Choroid plexus epithelial cell (primary cell): ENCODE results near the gene MARCHF4.

Experiments
- DNase-seq: peaks from one replicate; pipeline ENCODE4 v3.0.0-alpha.2; 2010; ENCODE audit warnings: low read depth
- H3K4me3 ChIP-seq: 2 replicates; pipeline ENCODE4 v1.5.1; 2011; ENCODE audit warnings: low read depth, mild to moderate bottlenecking, control low read depth, low read length, moderate library complexity
- CTCF ChIP-seq: conservative IDR thresholded peaks from 2 replicates; pipeline ENCODE4 v1.5.1; 2011; ENCODE audit warnings: low read depth, mild to moderate bottlenecking, control low read depth, inconsistent platforms, low read length, moderate library complexity

Gene MARCHF4

GRCh38 chr2:216405588-216405987 lies 33.3 kb upstream of the MARCHF4 start:
- DNase-seq, result no peak
- no peak overlapping the region for H3K4me3 ChIP-seq
- no peak for TF ChIP-seq CTCF

GRCh38 chr2:216404010-216404618 lies 31.8 kb upstream of the MARCHF4 start:
- peak; percentile 90 for TF ChIP-seq CTCF
- no peak overlapping the region for H3K4me3 ChIP-seq
- peak; percentile 62 for DNase-seq

DNA sequence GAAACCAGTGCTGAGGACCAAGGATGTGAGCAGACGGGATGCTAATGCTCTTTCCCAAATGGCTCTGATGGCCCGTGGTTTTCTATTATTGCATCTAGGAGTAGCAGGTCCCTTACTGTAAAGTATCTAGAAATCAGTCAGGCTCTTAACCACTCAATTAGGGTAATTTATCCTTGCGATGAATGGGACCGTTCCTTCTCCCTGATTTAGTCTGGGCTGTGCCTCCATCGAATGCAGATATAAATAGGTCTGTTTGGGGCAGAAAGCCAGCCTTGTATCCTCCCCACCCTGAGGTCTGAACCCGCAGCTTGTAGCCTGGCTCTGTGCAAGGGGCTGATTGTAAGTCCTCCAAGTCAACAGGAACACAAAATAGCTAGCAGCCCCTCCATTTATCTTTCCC lies 30.5 kb upstream of the MARCHF4 start:
- no peak overlapping the region for H3K4me3 ChIP-seq
- no peak for DNase-seq
- no peak for TF ChIP-seq CTCF

DNA sequence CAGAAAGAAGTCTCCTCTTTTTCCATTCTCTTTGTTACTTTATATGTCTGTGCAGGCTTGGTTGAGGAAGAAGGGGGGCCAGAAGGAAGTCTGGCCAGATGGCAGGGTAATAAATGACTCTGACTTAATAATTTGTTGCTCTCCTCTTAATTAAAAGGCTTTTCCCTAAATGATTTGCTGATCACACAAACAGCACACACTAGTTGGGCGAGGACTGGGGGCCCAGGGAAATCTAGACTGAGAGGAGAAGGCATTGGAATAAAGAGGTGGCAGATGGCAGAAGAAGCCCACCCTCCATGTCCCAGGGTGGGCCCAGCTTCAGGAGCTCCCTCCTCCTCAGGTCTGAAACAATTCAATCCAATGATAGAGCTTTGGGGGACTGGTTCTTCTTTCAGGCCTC lies 27.3 kb upstream of the MARCHF4 start:
- no peak for DNase-seq
- no peak overlapping the region for H3K4me3 ChIP-seq
- TF ChIP-seq CTCF, result no peak

DNA sequence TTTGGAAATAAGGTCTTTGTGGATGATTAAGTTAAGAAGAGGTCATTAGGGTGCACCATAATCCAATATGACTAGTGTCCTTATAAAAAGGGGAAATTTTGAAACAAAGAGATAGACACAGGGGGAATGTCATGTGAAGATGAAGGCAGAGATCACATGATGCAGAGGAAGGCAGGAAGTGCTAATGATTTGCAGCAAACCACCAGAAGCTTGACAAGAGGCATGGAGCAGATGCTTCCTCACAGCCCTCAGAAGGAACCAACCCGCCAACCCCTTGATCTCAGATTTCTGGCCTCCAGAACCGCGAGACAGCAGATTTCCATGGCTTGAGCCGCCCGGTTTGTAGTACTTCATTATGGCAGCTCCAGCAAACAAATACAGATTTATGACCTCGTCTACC lies 22.6 kb upstream of the MARCHF4 start:
- no peak for TF ChIP-seq CTCF
- DNase-seq, result no peak
- no peak overlapping the region for H3K4me3 ChIP-seq

GRCh38 chr2:216392945-216393840 lies 20.9 kb upstream of the MARCHF4 start:
- DNase-seq, result no peak
- no peak overlapping the region for H3K4me3 ChIP-seq
- no peak for TF ChIP-seq CTCF
